ENCODE measurements around the gene FSIP2. TPM values are rescaled to one million over a fixed set of nuclear protein-coding genes. Genes with fewer than 3 reads are reported as not detected.

Gene FSIP2
- total and polyA plus RNA-seq, 11 donors, result 0.01 to 1.5 (median 0.18) TPM

DNA sequence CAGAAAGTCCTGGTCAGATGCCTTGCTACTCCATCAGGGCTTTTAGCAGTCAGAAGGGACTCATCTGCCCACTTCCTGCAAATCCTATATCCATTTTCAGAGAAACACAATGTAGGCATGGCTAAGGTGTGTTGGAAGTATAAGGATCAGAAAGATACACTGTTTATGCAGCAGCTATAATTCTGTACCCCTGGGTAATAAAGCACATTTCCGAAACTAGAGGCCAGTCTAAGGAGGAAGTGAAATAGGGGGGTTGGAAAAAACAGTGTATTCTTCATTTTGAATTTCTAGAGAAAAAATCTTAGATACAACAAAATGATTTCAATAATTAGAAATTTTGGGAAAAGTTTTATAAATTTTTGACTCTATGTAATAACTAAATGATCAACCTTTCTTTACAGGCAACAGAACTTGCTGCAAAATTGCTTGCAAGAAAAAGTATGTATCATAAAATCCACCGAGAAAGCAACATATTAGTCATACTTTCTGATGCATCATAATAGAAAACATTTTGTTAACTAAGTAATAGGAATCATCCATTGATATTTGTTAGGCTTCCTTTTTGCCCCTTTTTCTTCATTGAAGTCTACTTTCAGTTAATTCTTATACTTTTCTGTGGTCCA lies 47.4 kb downstream of the FSIP2 start:
- Histone ChIP-seq H3K4me3 (no peak overlapping the region), H3K9me3 (no peaks in the 10 kb centered on the region), H3K4me1 (no peaks in the 10 kb centered on the region), H3K36me3 (no peaks in the 10 kb centered on the region), H3K27me3 (no peaks in the 10 kb centered on the region), H3K27ac (no peak overlapping the region)
- intact Hi-C loops (cut with DNase I), result no loop called here
- WGBS, 4 donors, result 88 to 92% (median 91%) methylated on average over 2 of the region's 2 CpGs
- TF ChIP-seq, protein P1, sequence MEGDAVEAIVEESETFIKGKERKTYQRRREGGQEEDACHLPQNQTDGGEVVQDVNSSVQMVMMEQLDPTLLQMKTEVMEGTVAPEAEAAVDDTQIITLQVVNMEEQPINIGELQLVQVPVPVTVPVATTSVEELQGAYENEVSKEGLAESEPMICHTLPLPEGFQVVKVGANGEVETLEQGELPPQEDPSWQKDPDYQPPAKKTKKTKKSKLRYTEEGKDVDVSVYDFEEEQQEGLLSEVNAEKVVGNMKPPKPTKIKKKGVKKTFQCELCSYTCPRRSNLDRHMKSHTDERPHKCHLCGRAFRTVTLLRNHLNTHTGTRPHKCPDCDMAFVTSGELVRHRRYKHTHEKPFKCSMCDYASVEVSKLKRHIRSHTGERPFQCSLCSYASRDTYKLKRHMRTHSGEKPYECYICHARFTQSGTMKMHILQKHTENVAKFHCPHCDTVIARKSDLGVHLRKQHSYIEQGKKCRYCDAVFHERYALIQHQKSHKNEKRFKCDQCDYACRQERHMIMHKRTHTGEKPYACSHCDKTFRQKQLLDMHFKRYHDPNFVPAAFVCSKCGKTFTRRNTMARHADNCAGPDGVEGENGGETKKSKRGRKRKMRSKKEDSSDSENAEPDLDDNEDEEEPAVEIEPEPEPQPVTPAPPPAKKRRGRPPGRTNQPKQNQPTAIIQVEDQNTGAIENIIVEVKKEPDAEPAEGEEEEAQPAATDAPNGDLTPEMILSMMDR (IDR thresholded peaks at IDR 0.05), result no peak
- no peak for TF ChIP-seq POLR2A (IDR thresholded peaks at IDR 0.05)
- DNase-seq, result no peak
- ATAC-seq, result no peak

DNA sequence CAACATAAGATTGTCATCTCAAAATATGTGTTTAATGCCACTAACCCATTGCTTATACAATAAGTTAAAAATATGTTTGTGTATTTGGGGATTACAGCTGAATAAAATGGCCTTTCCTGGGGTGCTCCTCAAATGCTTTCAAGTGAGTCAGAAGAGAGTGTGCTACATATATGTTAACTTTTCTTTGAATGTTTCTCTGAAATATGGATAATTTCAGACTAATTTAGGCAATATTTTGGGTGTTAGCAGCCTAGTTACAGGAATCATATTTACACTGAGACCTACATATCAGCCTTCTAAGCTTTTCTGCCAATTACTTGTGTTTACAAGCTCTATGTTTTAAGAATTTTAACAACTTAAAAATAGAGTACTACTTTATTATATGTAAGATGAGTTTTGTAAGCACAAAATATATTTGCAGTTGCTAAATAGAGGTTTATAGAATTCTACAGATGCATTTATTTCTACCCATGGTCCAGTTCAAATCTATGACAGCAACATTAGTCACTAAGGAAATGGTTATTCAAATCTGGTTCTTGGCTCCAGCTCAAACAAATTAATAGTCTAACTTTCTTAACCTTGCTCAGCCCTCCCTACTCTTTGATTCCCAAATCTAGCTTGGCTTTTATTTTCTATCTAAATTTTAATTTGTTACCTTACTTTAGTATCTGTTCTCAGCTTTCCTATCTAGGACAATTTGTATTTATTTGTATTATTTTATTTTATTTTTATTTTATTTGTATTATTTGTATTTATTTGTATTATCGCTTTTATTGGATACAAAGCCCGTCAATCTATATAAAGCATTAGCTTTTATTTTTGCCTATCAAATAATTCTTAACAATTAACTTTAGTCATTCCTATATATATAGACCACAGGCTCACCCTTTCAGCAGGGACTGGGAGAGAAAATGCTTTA lies 48.9 kb downstream of the FSIP2 start:
- no peak for TF ChIP-seq POLR2A (IDR thresholded peaks at IDR 0.05)
- TF ChIP-seq, protein P1 (IDR thresholded peaks at IDR 0.05), result no peak
- H3K36me3 ChIP-seq, result no peaks in the 10 kb centered on the region
- DNase-seq (no peak), ATAC-seq (no peak)
- no peak overlapping the region for H3K27ac ChIP-seq
- WGBS, 4 donors, result 94 to 98% (median 95%) methylated on average over 2 of the region's 2 CpGs
- intact Hi-C loops (cut with DNase I), result no loop called here
- H3K9me3 ChIP-seq, result no peaks in the 10 kb centered on the region
- H3K4me3 ChIP-seq, result no peak overlapping the region
- no peaks in the 10 kb centered on the region for H3K27me3 ChIP-seq
- H3K4me1 ChIP-seq, result no peaks in the 10 kb centered on the region

DNA sequence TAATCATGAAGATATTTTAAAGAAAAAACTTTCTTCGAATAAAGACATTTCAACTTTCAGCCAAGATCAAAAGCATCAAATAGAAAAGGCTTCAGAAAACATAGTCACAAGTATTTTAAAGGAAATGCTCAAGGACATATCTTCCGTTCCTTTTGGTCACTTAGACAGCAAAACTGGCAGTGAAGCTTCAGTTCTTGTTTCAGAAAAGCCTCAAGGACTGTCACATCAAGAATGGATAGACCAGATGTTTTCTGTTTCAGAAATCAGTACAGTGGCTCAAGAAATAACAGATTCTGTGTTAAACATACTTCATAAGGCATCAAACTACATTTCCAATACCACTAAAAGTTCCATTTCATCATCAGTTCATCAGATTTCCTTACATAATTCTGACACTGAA lies 51.8 kb downstream of the FSIP2 start:
- WGBS, 4 donors, result 70 to 79% (median 77%) methylated on average over 2 of the region's 2 CpGs
- Histone ChIP-seq H3K4me1 (no peaks in the 10 kb centered on the region), H3K36me3 (no peaks in the 10 kb centered on the region)

More for the DNA sequence above, 51.8 kb downstream of the FSIP2 start:
- no peak overlapping the region for H3K4me3 ChIP-seq
- ATAC-seq (no peak), DNase-seq (no peak)
- H3K27ac ChIP-seq, result no peak overlapping the region
- no peak for TF ChIP-seq POLR2A (IDR thresholded peaks at IDR 0.05)
- TF ChIP-seq, protein P1 (IDR thresholded peaks at IDR 0.05), result no peak
- no peaks in the 10 kb centered on the region for H3K27me3 ChIP-seq
- H3K9me3 ChIP-seq, result no peaks in the 10 kb centered on the region
- intact Hi-C loops (cut with DNase I), result no loop called here
